Activated effector memory CD4-positive, alpha-beta T cell treated with Interleukin-2 at 50 U/mL for 16 hours (primary cell): ENCODE data around the gene MS4A13.
"Not testable (repeated sequence)": the region's sequence is repeated elsewhere in the genome, so short reads cannot be mapped to it uniquely, and the experiment has no call there.

Experiments
- DNase-seq: peaks from one replicate; pipeline ENCODE4 v3.0.0-alpha.2; 2020

The MS4A13 gene, protein sequence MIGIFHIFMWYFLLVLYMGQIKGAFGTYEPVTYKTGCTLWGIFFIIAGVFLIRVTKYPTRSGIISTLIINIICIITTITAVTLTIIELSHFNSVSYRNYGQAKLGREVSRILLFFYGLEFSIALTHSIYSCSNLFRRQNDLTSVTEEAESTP

DNA sequence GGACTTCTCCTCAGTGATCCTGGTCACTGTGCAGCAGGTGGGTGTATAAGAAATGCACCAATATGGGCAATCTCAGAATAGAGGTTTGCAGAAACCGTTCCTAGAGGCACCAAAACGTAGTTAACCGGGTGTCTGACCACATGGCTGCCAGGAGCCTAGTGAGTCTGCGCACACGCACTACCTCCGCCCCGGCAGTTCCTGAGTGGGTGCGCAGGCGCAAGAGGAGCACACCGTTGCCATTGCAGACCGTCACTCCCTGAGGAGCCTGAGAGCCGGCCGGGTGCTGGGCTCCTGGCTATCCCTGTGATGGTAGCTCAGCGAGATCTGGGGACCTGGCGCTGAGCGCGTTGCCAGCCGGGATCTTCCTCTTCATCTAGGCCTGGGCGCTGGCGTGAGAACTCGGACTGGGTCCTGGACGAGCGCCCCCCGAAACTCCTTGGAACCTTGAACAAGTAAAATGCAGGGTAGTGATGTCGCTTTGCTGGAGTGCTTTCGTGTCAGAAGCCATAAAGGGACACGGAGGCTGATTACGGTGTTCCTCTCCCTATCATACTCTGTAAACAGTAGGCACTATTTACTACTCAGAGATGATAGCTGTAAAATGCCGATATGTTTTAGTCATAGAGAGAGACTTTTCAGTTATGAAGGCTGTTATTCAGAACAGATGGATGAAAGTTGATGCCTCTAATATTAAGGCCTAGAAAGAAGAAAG, at the start of gene MS4A13:
TSS of gene MS4A13 (plus strand) at position 249 of the 712 bp plus-strand sequence. CDS start 2,692 bp downstream, outside the sequence.
- no peak for DNase-seq

- no peak for DNase-seq
These were observed 46.4 kb upstream of the MS4A13 start for GRCh38 chr11:60468829-60469228.

DNA sequence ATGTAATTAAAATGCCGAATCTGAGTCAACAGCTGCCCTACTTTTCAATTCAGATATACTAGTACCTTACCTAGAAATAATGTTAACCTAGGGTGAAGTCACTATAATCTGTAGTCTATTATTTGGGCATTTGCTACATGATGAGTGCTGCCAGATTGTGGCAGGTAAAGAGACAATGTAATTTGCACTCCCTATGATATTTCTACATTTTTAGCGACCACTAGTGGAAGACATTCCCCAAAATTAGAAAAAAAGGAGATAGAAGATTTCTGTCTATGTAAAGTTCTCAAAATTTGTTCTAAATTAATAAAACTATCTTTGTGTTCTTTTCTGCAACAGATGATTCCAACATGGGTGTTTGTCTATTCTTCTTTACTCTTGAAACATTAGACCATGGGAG, 45.5 kb upstream of the MS4A13 start:
- no peak for DNase-seq

GRCh38 chr11:60477035-60477445, 38.2 kb upstream of the MS4A13 start:
- no peak for DNase-seq

GRCh38 chr11:60482361-60482760, 32.8 kb upstream of the MS4A13 start:
- no peak for DNase-seq

- DNase-seq: no peak
These were observed 29.2 kb upstream of the MS4A13 start for GRCh38 chr11:60485987-60486386.

DNA sequence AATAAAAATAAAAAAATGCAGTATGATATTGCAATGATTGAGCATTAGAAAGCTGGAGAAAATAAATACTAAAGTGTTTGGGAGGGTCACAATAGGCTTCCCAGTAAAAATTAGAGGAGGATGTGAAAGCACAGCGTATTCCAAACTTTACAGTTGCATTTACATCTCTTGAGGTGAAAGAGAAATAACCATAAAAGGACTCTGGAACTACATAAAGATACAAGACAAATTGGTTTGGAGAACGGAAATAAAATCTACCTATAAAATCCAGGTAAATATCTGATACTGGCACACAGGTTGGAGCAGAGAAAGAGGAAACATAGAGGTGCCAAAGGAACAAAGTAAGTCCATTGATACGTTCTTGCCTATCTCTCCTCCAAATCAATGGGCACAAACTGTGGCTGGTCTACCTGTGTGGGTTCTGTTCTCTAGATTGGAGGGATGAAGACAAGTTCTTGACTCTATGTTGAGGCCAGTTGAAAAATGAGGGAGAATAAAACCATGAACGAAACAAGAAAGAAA, 22.6 kb upstream of the MS4A13 start, which contains the start of gene MS4A12:
TSS of gene MS4A12 (plus strand) at position 291 of the 522 bp plus-strand sequence. CDS start 4,541 bp downstream, outside the sequence.
- no peak for DNase-seq

DNA sequence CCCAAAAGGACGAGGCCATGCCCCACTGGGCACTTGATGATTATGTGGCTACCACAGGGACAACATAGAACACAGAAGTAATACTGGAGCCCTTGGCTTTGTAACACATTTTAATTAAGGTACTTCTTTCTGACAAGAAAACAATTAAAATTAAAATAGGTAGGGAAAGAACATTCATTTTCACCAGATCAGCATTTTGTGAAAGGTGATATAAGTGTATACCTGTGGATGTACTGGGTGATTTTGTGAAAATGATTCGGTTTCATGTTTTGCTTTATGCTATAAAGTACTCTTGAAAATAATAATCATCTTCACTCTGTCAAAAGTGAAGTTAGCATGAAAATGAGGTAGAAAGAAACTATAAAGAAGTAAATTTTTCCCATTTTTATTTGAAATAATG, 21.7 kb upstream of the MS4A13 start:
- DNase-seq: no peak

DNA sequence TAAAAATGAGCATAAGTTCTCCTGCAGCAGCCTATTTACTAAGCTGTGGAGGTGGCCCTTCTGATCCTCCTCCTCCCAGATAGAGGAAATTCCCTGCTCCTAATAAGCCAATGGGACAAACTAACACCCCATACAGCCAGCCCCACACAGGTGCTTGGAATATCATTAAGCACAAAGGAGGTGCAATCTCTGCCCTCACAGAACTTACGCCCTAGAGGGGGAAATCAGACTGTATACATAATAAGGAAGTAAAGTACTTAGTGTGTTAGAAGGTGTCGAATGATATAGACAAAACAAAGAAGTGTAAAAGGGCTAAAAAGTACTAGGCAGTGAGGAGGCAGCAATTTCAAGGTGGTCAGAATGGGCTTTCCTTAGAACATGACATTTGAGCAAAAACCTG, 16.8 kb upstream of the MS4A13 start:
- no peak for DNase-seq

GRCh38 chr11:60498853-60499252, 16.3 kb upstream of the MS4A13 start:
- no peak for DNase-seq

GRCh38 chr11:60500276-60500910, 14.8 kb upstream of the MS4A13 start:
- DNase-seq: no peak

- no peak for DNase-seq
These were observed 12.9 kb upstream of the MS4A13 start for GRCh38 chr11:60502221-60502775.

DNA sequence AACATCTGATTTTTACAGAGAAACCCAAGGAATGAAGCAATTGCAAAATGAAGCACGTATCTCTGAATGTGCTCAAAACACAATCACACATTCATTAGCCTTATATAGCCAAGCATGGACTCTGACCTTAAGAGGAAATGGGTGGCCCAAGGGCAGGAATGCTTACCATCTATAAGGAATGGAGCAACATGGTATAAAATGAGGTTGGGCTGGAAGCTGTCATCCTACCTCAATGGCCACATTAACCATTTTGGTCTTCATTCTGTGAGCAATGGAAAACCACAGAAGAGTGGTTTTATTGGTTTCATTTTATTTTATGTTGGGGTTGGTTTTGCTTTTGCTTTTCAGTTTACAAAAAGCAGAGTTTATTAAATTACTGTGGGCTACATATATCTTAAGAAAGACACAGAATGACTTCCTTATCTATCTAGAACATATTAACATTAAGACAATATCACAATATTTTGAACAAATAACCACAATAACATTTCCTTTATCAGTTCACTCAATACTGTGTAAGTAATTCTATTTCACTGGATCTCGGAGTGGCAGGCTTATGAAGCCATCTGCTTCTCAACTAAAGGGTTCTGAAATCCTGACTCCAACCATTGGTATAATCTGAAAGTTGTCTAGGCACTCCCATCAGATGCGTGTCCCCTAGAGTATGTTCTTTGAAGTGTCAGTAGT, 10.8 kb upstream of the MS4A13 start:
- no peak for DNase-seq

GRCh38 chr11:60509609-60510008, 5.6 kb upstream of the MS4A13 start:
- not testable (repeated sequence) for DNase-seq

GRCh38 chr11:60510209-60510608, 5.0 kb upstream of the MS4A13 start:
- DNase-seq: not testable (repeated sequence)

DNA sequence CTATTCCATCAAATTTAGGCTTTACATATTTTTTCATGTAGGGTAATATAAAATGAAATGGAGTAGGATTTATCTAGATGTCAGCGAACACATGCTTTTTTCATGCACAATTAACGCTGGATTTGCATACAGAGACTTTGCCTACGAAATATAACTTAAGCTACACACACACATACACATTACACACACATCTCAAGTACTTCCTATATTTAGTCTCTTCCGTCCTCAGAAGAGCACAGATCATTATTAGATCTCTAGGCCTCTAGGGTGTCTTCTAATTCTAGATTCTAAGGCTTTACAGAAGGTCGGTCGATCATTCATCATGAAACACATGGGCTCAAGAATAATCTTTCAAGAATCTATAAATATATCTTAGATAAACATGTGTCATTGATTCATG, 3.8 kb upstream of the MS4A13 start:
- no peak for DNase-seq

DNA sequence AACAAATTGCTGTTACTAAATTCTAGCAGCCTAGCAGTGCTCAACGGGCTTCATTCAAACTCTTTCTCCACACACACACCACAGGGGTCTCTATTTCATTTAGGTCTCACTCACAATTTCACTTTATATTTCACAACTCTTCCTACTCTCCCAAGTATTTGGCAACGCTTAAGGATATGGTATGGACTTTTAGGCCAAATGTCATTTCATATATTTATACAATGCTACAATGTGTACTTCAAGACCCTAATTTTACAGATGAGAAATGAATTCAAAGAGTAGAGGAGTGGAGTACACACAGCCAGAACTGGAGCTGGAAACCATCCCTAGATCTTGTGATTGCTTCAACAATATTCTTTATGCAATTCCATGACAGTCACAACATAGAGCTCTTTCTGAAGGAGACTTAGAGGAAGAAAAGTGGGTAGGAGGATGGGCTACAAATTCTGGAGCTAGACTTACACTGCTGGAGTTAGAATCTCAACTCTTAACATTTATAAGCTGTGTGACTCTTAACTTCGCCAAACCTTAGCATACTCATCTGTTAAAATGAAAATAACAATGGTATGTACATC, 2.5 kb upstream of the MS4A13 start:
- DNase-seq: no peak

GRCh38 chr11:60513496-60514460, 1.4 kb upstream of the MS4A13 start:
- DNase-seq: no peak

DNA sequence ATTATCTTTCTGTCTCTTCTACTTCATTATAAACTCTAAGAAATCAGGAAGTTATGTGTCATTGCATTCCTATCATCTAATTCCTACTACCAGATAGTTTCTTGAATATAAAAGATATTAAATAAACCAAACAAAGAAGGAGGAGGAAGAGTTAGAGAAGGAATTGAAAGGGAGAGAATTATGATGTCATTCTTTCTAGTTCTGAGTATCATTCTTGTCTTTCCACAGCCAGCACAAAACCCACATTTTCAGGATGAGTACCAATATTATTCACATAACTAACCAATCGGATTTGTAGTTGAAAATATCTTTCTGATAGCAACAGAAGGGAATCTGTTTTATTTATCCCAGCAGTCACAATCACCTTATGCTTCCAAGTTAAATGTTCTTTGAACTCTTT, 13.3 kb downstream of the MS4A13 start:
- no peak for DNase-seq

DNA sequence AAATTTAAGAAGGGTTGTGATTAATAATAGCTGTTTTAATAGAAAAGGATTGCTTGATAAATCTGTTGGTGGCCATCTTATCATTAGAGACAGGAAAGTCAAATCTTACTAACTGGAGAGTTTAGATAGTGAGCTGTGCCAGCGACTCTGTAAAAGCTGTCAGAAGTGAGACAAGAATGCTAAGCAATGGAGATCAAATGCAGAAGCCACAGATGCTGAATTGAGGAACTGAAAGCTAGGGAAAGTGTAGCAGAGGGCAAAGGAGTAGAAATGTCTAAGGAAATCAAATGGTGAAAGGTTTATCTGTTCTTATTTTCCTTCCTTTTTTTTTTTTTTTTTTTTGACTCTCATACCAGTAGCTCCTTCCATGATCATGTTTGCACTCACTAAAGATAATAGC, 13.7 kb downstream of the MS4A13 start:
- DNase-seq: no peak

DNA sequence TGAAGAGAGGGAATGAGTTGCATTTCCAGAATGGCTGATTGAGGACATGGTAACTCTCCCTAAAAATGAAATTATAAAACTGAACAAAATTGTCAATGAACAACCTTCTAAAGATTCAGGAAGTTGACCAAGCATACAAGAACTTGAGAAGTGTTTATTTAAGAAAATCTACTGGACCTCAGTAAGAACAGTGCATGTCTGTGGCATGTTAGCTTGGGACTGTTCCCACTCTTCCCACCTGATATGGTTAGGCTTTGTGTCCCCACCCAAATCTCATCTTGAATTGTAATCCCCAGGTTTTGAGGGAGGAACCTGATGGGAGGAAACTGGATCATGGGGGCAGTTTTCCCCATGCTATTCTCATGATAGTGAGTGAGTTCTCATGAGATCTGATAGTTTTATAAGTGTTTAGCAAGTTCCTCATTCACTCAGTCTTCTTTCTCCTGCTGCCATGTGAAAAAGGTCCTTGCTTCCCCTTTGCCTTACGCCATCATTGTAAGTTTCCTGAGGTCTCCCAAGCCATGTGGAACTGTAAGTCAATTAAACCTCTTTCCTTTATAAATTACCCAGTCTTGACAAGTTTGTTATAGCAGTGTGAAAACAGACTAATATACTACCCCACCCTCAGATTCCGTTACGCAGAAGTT, 15.4 kb downstream of the MS4A13 start:
- no peak for DNase-seq
